Osteoblast (primary cell): ENCODE data around the gene PSME3. TPM values are rescaled to one million over a fixed set of nuclear protein-coding genes. Genes with fewer than 3 reads are reported as not detected.

Experiments
- DNase-seq: peaks from one replicate; pipeline ENCODE4 v3.0.0; 2011; ENCODE audit warnings: low spot score, mixed read lengths; ENCODE audit not compliant: insufficient read length; ENCODE audit errors: missing footprints
- H2AFZ ChIP-seq: 2 replicates; pipeline ENCODE4 v1.6.0; 2011; ENCODE audit warnings: mild to moderate bottlenecking, low read length
- H3K27ac ChIP-seq: 2 replicates; pipeline ENCODE4 v1.5.1; 2011; ENCODE audit warnings: mild to moderate bottlenecking, low read depth, low read length, moderate library complexity
- H3K27me3 ChIP-seq: 2 replicates; pipeline ENCODE4 v1.6.0; 2012; ENCODE audit warnings: mild to moderate bottlenecking, control low read depth, inconsistent platforms, low read length, moderate library complexity; ENCODE audit not compliant: insufficient read depth
- H3K36me3 ChIP-seq: 2 replicates; pipeline ENCODE4 v1.5.1; 2011; ENCODE audit warnings: mild to moderate bottlenecking, low read length, control low read depth, moderate library complexity; ENCODE audit not compliant: insufficient read depth
- H3K4me1 ChIP-seq: 2 replicates; pipeline ENCODE4 v1.5.1; 2011; ENCODE audit warnings: mild to moderate bottlenecking, low read length, control low read depth, moderate library complexity; ENCODE audit not compliant: insufficient read depth
- H3K4me2 ChIP-seq: 2 replicates; pipeline ENCODE4 v1.6.0; 2011; ENCODE audit warnings: mild to moderate bottlenecking, low read length; ENCODE audit not compliant: insufficient read depth
- H3K4me3 ChIP-seq: fragments of 200-600 bp; sonication (generic); 3 replicates; pipeline ENCODE4 v1.5.1; 2012; ENCODE audit warnings: mild to moderate bottlenecking, low read length, inconsistent platforms; ENCODE audit not compliant: insufficient read depth
- H3K79me2 ChIP-seq: 2 replicates; pipeline ENCODE4 v1.6.0; 2012; ENCODE audit warnings: mild to moderate bottlenecking, low read length, control low read depth, inconsistent platforms; ENCODE audit not compliant: insufficient read depth
- H3K9me3 ChIP-seq: 2 replicates; pipeline ENCODE4 v1.5.1; 2011; ENCODE audit warnings: low read depth, low read length, control low read depth
- H4K20me1 ChIP-seq: 2 replicates; pipeline ENCODE4 v1.6.0; 2012; ENCODE audit warnings: mild to moderate bottlenecking, low read length, control low read depth; ENCODE audit not compliant: insufficient read depth
- CTCF ChIP-seq: IDR thresholded peaks from 2 replicates; pipeline ENCODE4 v1.5.1; 2011; ENCODE audit warnings: mild to moderate bottlenecking, low read depth, low read length, moderate library complexity; ENCODE audit errors: extremely low read depth
- total RNA-seq: library from RNA; depleted of rRNA; stranded (reverse); fragments of >200 nt; gene quantifications from 2 replicates; pipeline ENCODE4 v1.2.3, GENCODE V29; 2012

PSME3 gene
- total RNA-seq, 1 donor: 81.1 TPM

- H3K4me2 ChIP-seq: no peak overlapping the region
- no peak overlapping the region for H2AFZ ChIP-seq
- H3K4me3 ChIP-seq: no peak overlapping the region
- H3K27me3 ChIP-seq: peaks cover 23% of the 10 kb centered on the region
- DNase-seq: no peak
- no peaks in the 10 kb centered on the region for H4K20me1 ChIP-seq
- no peak for TF ChIP-seq CTCF
- H3K79me2 ChIP-seq: no peaks in the 10 kb centered on the region
- no peaks in the 10 kb centered on the region for H3K36me3 ChIP-seq
- H3K9me3 ChIP-seq: no peaks in the 10 kb centered on the region
- no peak overlapping the region for H3K27ac ChIP-seq
- H3K4me1 ChIP-seq: no peaks in the 10 kb centered on the region
Observed at GRCh38 chr17:42877037-42877436, 43.8 kb downstream of the PSME3 start.

GRCh38 chr17:42878123-42878880 is 45.1 kb downstream of the PSME3 start:
- H3K4me2 ChIP-seq: no peak overlapping the region
- H3K9me3 ChIP-seq: no peaks in the 10 kb centered on the region
- no peak overlapping the region for H3K27ac ChIP-seq
- no peaks in the 10 kb centered on the region for H4K20me1 ChIP-seq
- TF ChIP-seq CTCF: no peak
- no peaks in the 10 kb centered on the region for H3K36me3 ChIP-seq
- no peak overlapping the region for H3K4me3 ChIP-seq
- H2AFZ ChIP-seq: no peak overlapping the region
- H3K27me3 ChIP-seq: peaks cover 21% of the 10 kb centered on the region
- no peaks in the 10 kb centered on the region for H3K4me1 ChIP-seq
- DNase-seq: no peak
- H3K79me2 ChIP-seq: no peaks in the 10 kb centered on the region

- no peak for TF ChIP-seq CTCF
- H3K79me2 ChIP-seq: no peaks in the 10 kb centered on the region
- no peak overlapping the region for H3K4me3 ChIP-seq
- H3K9me3 ChIP-seq: no peaks in the 10 kb centered on the region
- no peak overlapping the region for H2AFZ ChIP-seq
- H3K4me1 ChIP-seq: no peaks in the 10 kb centered on the region
- no peak overlapping the region for H3K4me2 ChIP-seq
- H4K20me1 ChIP-seq: no peaks in the 10 kb centered on the region
- H3K27ac ChIP-seq: no peak overlapping the region
- H3K27me3 ChIP-seq: peaks cover 21% of the 10 kb centered on the region
- H3K36me3 ChIP-seq: no peaks in the 10 kb centered on the region
- DNase-seq: no peak
Observed at GRCh38 chr17:42878924-42879595, 45.9 kb downstream of the PSME3 start.

DNA sequence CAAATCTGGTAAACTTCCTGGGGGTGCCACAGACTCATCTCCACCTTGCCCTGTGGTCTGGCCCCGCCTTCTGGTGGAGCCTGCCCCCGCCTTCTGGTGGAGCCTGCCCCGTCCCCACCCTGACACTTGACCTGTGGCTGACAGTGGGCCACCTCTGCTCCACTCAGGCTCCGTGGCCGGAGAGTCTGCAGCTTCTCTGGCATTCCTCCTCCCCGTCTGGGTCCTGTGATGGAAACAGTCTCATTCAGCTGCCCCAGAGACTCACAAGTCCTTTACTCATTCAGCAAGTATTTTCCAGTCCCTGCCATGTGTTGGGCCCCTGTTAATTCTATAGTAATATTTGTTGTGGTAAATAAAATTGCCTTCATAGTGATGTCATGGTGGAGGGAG is 46.4 kb downstream of the PSME3 start:
- Histone ChIP-seq H3K27ac (no peak overlapping the region), H3K4me1 (no peaks in the 10 kb centered on the region), H3K9me3 (no peaks in the 10 kb centered on the region), H3K27me3 (peaks cover 21% of the 10 kb centered on the region), H3K4me2 (no peak overlapping the region), H2AFZ (no peak overlapping the region), H4K20me1 (no peaks in the 10 kb centered on the region), H3K4me3 (no peak overlapping the region), H3K79me2 (no peaks in the 10 kb centered on the region), H3K36me3 (no peaks in the 10 kb centered on the region)
- DNase-seq: peak; percentile 85
- no peak for TF ChIP-seq CTCF
